Progenitor cell of endocrine pancreas (in vitro differentiated cells): ENCODE data around the gene MTCL1. TPM values are rescaled to one million over a fixed set of nuclear protein-coding genes. Genes with fewer than 3 reads are reported as not detected.

ENCODE experiments used
- DNase-seq: peaks from one replicate; pipeline ENCODE4 v3.0.0; 2021; ENCODE audit warnings: low spot score; ENCODE audit not compliant: unreplicated experiment
- H3K27ac Mint-ChIP-seq: 2 replicates; pipeline ENCODE4 v1.8.0; 2021; ENCODE audit warnings: mild to moderate bottlenecking, moderate library complexity, mixed read lengths
- H3K27me3 Mint-ChIP-seq: 2 replicates; pipeline ENCODE4 v1.8.0; 2021; ENCODE audit warnings: mixed read lengths
- H3K36me3 Mint-ChIP-seq: 2 replicates; pipeline ENCODE4 v1.8.0; 2022; ENCODE audit warnings: mixed read lengths; ENCODE audit not compliant: insufficient read depth
- H3K4me1 Mint-ChIP-seq: 2 replicates; pipeline ENCODE4 v1.8.0; 2021; ENCODE audit warnings: low read depth, mixed read lengths
- H3K4me3 Mint-ChIP-seq: 2 replicates; pipeline ENCODE4 v1.8.0; 2021; ENCODE audit warnings: low read depth, mild to moderate bottlenecking, moderate library complexity, mixed read lengths
- H3K9me3 Mint-ChIP-seq: 2 replicates; pipeline ENCODE4 v1.8.0; 2021; ENCODE audit warnings: low read depth, mixed read lengths
- CTCF ChIP-seq: fragments of 200-600 bp; sonication (generic); IDR thresholded peaks from one replicate; pipeline ENCODE4 v1.5.0; 2021; ENCODE audit warnings: antibody characterized with exemption, mild to moderate bottlenecking; ENCODE audit not compliant: unreplicated experiment
- total RNA-seq: library from RNA; stranded (reverse); gene quantifications from 2 replicates; pipeline ENCODE4 v1.2.1, GENCODE V29; 2021

Gene MTCL1
- total RNA-seq, 1 donor from 2014 or later: 81.5 TPM

GRCh38 chr18:8874872-8875271 is 169.5 kb downstream of the MTCL1 start:
- DNase-seq: no peak
- H3K4me1 Mint-ChIP-seq: peaks cover 6% of the 10 kb centered on the region
- H3K27me3 Mint-ChIP-seq: no peaks in the 10 kb centered on the region
- H3K36me3 Mint-ChIP-seq: no peaks in the 10 kb centered on the region
- no peak for TF ChIP-seq CTCF
- H3K4me3 Mint-ChIP-seq: no peak overlapping the region
- H3K9me3 Mint-ChIP-seq: no peaks in the 10 kb centered on the region
- no peak overlapping the region for H3K27ac Mint-ChIP-seq

GRCh38 chr18:8876887-8877286 is 171.5 kb downstream of the MTCL1 start:
- Mint-ChIP-seq H3K27me3 (no peaks in the 10 kb centered on the region), H3K9me3 (peaks cover 4% of the 10 kb centered on the region), H3K4me3 (no peak overlapping the region), H3K36me3 (peaks cover 2% of the 10 kb centered on the region), H3K27ac (no peak overlapping the region), H3K4me1 (peaks cover 6% of the 10 kb centered on the region)
- no peak for TF ChIP-seq CTCF
- DNase-seq: no peak

GRCh38 chr18:8881103-8881502 is 175.7 kb downstream of the MTCL1 start:
- no peak for TF ChIP-seq CTCF
- Mint-ChIP-seq H3K36me3 (peaks cover 4% of the 10 kb centered on the region), H3K9me3 (peaks cover 10% of the 10 kb centered on the region), H3K27me3 (no peaks in the 10 kb centered on the region), H3K27ac (no peak overlapping the region), H3K4me3 (no peak overlapping the region), H3K4me1 (no peaks in the 10 kb centered on the region)
- DNase-seq: no peak

Other genes starting within 250 kb of the MTCL1 start
- 15.4 and 18.6 TPM in 2 replicates for gene RAB12, start 96.1 kb upstream of the MTCL1 start, total RNA-seq